ENCODE data around the gene PLAC9.

The PLAC9 gene

DNA sequence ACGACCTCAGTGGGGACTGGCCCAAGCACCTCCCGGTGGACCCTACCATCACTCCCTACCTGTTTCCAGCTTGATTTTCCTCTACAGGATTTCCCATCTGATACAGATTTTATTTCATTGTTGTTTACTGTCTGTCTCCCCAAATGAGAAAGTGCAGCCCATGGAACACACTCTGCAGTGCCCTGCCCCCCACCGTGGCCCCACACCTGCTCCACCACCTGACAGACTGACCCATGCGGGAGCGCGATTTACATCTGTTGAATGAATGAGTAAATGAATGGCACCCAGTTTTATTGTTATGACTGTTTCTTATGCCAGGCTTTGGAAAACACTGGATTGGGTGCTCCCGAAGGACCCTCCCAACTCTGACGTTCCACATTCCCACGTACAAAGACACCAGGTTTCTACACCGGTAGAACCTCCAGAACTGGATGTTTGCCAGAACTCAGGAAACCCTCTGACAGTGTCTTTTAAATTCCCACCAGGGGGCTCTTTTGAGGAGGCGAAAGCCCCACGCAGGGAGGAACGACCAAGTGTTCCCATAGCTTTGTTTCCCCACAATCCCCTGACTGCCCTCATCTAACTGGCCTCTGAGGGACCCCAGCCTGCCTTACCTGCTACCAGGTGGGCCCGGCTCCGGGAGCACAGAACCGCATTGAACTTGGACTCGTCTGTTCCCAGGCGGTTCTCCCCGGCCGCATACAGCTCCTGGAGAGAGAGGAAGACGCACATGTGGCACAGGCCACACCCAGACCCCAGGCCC lies 29.0 kb downstream of the PLAC9 start:
- DNase-seq = no peak

GRCh38 chr10:80163741-80164341 lies 31.3 kb downstream of the PLAC9 start:
- no peak for DNase-seq

DNA sequence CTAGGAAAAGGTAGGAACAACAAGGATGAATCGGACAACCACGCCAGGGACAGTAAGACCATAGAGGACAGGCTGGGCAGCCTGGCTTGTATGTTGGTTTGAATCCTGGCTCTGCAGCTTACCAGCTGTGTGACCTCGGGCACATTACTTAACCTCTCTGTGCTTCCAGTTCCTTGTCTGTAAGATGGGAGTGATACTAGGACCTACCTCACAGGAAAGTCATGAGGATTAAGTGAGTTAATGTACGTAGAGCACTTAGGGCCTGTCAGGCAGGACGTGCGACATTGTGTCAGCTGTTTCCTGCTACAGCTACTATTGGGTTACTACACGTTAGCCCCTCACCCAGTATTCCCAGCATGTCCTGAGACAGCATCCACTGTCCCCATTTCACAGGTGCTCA lies 32.1 kb downstream of the PLAC9 start:
- no peak for DNase-seq

DNA sequence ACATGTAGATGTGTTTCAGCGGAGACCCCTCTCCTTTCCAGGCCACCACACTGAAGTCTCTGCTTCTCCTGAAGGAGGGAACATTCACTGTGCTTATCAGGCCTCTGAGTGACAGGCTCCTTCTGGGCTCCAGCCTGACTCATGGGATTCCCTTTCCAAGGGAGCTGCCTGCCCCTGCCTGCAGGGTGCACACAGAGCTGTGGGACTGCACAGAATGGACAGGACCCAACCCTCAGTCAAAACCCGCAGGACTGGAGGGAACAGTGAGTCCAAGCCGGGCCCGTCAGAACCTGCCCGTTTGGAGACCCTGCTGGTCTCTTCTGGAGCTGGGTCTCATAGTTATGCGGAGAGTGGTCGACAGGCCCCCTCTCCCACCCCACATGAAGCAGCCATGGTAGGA lies 32.6 kb downstream of the PLAC9 start:
- no peak for DNase-seq

- no peak for DNase-seq
These were observed 34.3 kb downstream of the PLAC9 start for GRCh38 chr10:80166581-80167470.

DNA sequence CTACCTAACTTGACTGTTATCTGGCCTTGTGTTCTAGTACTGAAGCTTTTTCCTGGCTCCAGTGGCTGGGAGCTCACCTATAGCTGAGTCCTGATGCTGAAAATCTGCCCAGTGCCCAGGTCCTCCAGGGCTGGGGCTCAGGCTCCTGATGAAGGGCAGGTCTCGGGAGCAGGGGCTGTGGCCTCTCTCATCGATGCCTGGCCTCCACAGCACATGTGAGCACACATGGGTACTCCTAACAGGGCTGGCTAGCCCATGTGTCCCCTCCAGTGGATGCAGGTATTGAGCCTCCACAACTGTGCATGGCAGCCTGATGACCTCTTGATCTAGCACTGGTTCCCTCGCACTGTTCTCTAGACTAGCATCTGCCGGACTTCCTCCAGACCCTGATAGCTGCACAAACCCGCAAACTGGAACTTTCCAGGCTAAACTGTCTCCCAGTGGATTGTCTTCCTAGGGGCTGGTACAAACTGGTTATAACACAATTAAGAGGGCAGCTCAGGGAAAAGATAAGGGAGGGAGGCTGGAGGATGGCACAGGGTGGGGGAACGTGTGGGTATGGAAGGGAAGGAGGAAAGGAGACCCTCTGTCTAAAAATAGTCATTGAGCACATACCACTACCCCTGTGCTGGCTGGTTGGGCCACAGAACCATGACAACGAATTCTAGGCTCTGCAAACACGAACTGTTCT lies 35.1 kb downstream of the PLAC9 start:
- no peak for DNase-seq

DNA sequence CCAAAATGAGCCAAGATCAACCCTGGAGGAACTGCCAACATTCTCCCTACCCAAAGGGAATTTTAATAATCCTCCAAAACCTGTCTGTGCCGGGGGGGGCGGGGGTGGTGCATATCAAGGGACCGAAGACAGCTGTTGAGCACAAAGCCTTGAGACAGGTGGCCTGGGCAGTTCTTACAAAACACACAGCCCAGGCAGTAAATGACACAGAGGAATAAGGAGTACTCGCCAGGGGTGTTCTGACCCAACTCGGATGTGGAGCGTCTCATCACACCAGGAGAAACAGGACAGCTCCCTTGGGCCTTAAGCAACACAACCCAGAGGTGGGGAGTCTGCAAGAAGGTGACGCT lies 35.6 kb downstream of the PLAC9 start:
- no peak for DNase-seq

- DNase-seq = peak in 2 of 5 donors; percentile 19 to 20
These were observed 36.3 kb downstream of the PLAC9 start for GRCh38 chr10:80168679-80169380.

DNA sequence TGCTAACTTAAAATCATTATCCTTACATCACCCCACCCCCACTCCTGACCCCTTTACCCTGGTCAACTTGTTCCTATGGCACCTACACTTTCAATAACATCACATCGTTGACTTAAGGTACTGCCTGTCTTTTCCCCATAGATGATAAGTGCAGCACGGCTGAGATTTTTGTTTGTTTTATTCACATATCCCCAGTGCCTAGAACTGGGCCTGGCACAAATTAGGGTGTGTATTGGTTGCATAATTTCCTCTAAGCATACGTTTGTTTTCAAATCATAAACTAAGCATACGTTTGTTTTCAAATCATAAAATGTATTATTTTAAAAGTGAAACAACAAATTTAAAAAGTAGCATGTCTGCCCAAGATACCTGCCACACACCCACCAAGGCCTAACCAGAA lies 37.5 kb downstream of the PLAC9 start:
- no peak for DNase-seq

DNA sequence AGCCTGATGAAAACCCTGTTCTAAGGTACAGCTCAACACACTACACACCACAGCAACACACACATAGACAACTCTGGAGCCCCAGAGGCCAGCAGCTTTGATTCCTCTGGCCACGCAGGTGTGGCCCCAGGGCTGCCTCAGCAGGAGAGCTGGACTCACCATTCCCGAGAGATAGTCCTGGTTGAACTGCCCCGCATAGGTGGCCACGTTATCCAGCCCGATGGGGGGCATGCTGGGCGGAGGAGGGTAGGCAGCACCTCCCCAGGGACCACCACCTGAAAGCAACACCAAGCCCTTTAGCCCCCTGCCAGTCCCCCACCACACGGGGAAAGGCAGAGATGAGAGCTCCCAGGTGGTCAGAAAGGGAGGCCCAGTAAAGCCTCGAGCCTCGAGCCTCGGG lies 38.1 kb downstream of the PLAC9 start:
- DNase-seq = no peak

DNA sequence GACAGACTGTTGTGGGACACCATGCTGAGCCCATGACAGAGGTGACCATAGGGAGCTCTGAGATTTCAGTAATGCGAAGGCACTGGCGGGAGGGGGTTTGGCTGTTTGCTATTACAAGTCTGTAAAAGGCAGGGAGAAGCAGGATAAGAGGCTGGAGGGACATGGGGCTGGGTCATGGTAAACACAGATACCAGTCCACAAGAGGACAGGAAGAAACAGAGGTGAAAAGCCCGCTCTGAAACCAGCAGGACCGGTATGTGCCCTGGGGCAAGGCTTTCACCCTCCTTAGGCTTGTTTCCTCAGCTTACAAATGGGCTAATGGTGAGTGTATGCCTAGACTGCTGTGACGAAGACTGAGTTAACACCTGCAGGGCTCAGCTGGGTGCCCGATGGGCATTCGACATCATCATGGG lies 38.7 kb downstream of the PLAC9 start:
- no peak for DNase-seq

GRCh38 chr10:80172896-80173295 lies 40.4 kb downstream of the PLAC9 start:
- DNase-seq = no peak

- no peak for DNase-seq
These were observed 40.9 kb downstream of the PLAC9 start for GRCh38 chr10:80173466-80173865.

DNA sequence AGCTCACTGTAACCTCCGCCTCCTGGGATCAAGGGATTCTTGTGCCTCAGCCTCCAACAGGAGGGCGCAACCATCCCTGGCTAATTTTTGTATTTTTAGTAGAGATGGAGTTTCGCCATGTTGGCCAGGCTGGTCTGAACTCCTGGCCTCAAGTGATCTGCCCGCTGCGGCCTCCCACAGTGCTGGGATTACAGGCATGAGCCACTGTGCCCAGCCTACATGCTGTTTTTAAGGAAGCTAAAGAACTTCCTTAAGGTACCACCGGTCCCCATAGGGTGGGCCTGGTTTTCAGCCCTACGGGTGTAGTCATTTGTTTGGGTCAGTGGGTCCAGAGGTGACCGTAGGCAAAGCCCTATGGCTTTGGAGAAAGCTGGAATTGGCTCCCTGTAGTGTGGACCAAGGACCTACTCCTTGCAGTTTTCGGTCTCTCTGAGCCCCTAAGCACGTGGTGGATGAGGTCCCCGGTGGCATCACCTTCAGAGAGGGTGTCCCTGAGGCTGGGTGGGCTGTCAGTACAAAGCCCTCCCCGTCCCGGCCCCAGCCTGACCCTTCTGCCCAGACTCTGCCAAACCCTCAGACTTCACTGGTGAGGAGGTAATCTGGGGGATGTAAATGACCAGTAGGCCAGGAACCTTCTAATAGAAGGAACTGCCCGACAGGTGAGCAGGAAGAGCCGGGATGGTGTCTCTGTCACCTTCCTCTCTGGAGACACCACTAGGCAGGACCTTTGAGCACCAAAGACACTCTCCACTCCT lies 42.3 kb downstream of the PLAC9 start:
- DNase-seq = no peak

- DNase-seq = no peak
These were observed 44.0 kb downstream of the PLAC9 start for GRCh38 chr10:80176526-80176925.

DNA sequence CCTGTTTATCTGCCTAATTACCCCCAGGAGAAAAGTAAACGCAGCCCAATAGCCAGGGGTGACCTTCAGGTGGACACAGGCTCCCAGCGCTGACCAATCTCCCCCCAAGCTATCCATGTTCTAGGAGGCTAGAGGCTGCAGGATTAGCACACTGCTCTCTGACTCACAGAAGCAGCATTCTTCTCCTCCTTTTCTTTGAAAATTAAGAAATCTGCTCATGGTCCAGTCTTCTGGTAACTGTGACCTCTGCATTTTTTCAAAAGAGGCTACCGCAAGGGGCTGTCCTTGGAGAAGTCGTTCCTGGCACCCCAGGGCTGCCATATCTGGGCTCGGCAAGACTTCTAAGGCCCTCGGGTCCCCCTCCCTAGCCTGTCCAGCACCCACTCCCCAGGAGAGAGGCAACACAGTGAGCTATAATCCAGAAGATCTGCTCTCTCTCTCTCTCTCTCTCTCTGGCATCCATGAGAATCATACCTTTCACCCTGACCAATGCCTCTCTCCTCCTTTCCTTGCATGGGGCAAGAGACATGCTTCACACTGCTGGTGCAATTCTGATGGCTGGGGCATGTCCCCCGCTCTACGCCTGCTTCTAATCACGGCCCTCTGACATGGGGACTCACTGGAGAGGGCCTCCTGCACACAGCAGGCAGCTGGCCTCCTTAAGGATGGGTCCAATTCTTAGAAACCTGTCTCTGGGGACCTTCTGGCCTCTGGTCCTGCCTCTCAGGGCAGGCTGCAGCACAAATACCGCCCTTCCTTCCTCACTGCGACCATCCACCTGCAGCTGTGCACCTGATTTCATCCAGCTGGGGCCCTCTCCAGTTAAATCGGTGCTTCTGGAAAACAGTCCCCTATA lies 45.5 kb downstream of the PLAC9 start:
- DNase-seq = no peak

DNA sequence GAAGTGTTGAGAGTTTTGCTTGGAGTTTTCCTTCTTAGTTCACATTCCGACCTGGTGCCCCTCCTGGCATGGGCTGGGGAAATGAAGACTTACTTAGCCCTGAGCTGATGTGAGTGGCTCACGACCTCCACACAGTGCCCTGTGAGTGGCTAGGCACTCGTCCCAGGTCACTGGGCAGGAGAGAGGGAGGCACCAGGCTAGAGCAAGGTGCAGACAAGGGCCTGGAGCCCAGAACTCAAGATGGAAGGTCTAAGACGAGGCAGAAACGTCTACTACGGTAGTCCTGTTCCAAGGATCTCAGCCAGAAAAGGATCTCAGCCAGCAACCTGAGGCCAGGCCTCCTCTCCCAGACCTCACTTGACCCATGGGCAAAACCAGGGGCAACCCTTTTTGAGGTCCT lies 50.5 kb downstream of the PLAC9 start:
- no peak for DNase-seq

DNA sequence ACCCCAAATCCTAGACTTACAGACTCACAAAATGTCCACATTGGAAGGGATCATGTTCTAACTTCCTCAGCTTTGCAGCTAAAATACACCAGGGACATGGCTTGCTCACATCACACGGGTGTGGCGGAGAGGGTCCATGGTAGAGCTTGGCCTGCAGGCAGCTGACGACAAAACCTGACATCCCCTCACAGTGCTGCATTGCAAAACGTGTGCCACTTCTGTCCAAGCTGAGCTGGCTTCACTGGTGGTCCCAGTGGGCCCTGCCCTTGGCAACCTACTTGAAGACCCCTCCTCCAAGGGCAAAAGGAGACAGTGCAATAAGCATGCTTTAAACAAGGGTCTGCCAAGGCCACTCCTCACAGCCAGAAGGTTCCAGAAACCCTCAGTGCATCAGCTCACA lies 50.9 kb downstream of the PLAC9 start:
- DNase-seq = no peak

DNA sequence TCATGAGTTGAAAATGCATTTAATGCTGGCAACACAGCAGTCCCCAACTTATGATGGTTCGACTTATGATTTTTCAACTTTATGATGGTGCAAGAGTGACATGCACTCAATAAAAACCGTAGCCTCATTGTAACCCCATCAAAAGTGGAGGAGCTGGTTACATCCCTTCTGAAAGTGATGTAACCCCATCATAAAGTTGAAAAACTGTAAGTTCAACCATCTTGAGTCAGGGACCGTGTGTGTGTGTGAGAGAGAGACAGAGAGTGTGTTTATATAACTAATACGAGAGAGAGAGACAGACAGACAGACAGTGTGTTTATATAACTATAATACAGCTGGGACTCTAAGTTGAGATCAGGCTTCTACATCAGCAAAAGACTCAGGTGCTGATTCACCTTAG lies 51.8 kb downstream of the PLAC9 start:
- DNase-seq = no peak

DNA sequence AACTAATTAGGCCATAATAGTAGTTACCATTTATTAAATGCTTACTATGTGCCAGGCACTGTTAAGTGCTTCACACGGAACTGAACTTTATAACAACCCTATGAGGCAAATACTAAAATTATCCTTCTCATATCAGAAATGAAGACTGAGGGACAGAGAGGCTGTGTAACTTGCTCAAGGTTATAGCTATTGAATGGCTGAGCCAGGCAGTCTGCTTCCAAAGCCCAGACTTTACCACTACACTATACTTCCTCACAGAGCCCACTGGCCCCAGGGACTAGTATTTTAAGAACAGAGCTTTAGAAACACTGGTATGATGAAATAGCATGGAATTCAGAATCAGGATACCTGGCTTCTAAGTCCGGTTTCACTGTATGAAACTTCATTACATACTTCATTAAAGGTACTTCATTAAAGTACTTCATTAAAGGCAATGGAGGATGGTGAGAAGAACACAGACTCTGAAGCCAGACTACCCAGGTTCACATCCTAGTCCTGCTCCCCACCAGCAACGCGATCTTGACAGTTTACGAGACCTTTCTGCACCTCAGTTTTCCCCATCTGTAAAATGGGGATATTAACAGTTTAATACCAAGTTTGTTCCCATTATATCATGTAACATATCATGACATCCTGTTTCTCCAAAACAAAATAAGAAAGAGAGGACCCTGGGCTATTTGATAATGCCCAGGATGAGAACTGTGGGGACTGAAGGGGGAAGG lies 53.2 kb downstream of the PLAC9 start:
- no peak for DNase-seq
